MCF 10A (cell line): ENCODE results near the gene LHX4. TPM values are rescaled to one million over a fixed set of nuclear protein-coding genes. Genes with fewer than 3 reads are reported as not detected.

Source experiments
- BruUV-seq: library from RNA; stranded (reverse); fragments of 400-500 nt; replicated peaks from 2 replicates; lab custom pipeline; 2021; lab: Mats Ljungman, UMichigan
- CTCF ChIA-PET: fragments of 300-600 bp; sonication (Branson Sonifier 250); formaldehyde crosslinking; extraction: SDS; loops from one replicate; lab custom pipeline; 2021; ENCODE audit warnings: antibody characterized with exemption, inconsistent platforms; lab: Yijun Ruan, JAX
- POLR2A ChIA-PET: fragments of 300-600, 350-650 bp; sonication (Branson Sonifier 250); formaldehyde crosslinking; extraction: SDS; loops from one replicate; lab custom pipeline; 2020; ENCODE audit warnings: antibody characterized with exemption, inconsistent platforms; lab: Yijun Ruan, JAX
- DNase-seq: peaks from one replicate; pipeline ENCODE4 v3.0.0-alpha.2; 2018; ENCODE audit not compliant: unreplicated experiment
- H3K27ac Mint-ChIP-seq: one replicate; pipeline ENCODE4 v1.8.0; 2022; ENCODE audit warnings: mild to moderate bottlenecking, low read depth, mixed read lengths; ENCODE audit not compliant: unreplicated experiment
- H3K27me3 Mint-ChIP-seq: one replicate; pipeline ENCODE4 v1.8.0; 2022; ENCODE audit warnings: mixed read lengths; ENCODE audit not compliant: insufficient read depth, unreplicated experiment
- H3K36me3 Mint-ChIP-seq: one replicate; pipeline ENCODE4 v1.8.0; 2022; ENCODE audit warnings: mild to moderate bottlenecking, moderate library complexity, mixed read lengths; ENCODE audit not compliant: insufficient read depth, unreplicated experiment
- H3K4me1 Mint-ChIP-seq: one replicate; pipeline ENCODE4 v1.8.0; 2022; ENCODE audit warnings: mixed read lengths; ENCODE audit not compliant: insufficient read depth, unreplicated experiment
- H3K4me3 Mint-ChIP-seq: one replicate; pipeline ENCODE4 v1.8.0; 2022; ENCODE audit warnings: mild to moderate bottlenecking, moderate library complexity, mixed read lengths; ENCODE audit not compliant: unreplicated experiment
- H3K9me3 Mint-ChIP-seq: one replicate; pipeline ENCODE4 v1.8.0; 2022; ENCODE audit warnings: mixed read lengths; ENCODE audit not compliant: unreplicated experiment
- intact Hi-C: fragments of 100-400 bp; cut with micrococcal nuclease; formaldehyde crosslinking; loops from 2 replicates; pipeline ENCODE4 v1.14.1; 2022
- total RNA-seq: library from RNA; stranded (reverse); gene quantifications from 2 replicates; pipeline ENCODE4 v1.2.3, GENCODE V29; 2022
- TF ChIP-seq, protein P1 (sequence below): fragments of 200-600 bp; IDR thresholded peaks from one replicate; pipeline ENCODE4 v1.8.0; 2022; ENCODE audit warnings: antibody characterized with exemption, mild to moderate bottlenecking; ENCODE audit not compliant: unreplicated experiment

LHX4 gene
- total RNA-seq, 1 experiment from 2014 or later, result not detected

DNA sequence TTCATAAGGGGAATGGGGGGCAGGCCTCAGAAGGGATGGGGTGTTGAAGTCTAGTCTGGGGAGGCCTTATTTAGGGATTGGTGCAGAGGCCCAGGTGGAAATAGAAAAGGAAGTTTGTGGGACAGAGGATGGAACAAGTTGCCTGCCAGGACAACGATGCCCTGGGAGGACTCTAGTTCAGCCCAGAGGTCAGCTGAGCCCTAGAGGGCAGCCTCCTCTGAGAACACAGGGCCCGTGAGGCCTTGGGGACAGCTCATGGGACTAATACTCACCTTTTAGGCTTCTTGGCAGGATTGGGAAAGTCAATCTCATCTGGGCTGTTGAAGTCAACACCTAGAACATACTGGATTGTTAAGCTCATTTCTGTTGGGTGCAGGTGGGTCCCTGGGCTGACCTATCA is 43.0 kb downstream of the LHX4 start:
- H3K4me3 Mint-ChIP-seq, result no peak overlapping the region
- POLR2A ChIA-PET, result interaction anchor here (0.9 to 1.2 kb wide), 2 partner anchors 13 to 163 kb away, joined by 3 read pairs; no protein-coding TSS in a partner anchor
- intact Hi-C loops, result no loop called here
- H3K27me3 Mint-ChIP-seq, result no peaks in the 10 kb centered on the region
- CTCF ChIA-PET, result interaction anchor here (0.6 to 2.6 kb wide), 9 partner anchors 11 to 385 kb away, joined by 3 to 15 read pairs (median 3); no protein-coding TSS in a partner anchor
- H3K36me3 Mint-ChIP-seq, result peaks cover 58% of the 10 kb centered on the region
- H3K4me1 Mint-ChIP-seq, result no peaks in the 10 kb centered on the region
- no peaks in the 10 kb centered on the region for H3K9me3 Mint-ChIP-seq
- H3K27ac Mint-ChIP-seq, result no peak overlapping the region
- no TSS peak for BruUV-seq
- DNase-seq, result no peak
- TF ChIP-seq, protein P1, sequence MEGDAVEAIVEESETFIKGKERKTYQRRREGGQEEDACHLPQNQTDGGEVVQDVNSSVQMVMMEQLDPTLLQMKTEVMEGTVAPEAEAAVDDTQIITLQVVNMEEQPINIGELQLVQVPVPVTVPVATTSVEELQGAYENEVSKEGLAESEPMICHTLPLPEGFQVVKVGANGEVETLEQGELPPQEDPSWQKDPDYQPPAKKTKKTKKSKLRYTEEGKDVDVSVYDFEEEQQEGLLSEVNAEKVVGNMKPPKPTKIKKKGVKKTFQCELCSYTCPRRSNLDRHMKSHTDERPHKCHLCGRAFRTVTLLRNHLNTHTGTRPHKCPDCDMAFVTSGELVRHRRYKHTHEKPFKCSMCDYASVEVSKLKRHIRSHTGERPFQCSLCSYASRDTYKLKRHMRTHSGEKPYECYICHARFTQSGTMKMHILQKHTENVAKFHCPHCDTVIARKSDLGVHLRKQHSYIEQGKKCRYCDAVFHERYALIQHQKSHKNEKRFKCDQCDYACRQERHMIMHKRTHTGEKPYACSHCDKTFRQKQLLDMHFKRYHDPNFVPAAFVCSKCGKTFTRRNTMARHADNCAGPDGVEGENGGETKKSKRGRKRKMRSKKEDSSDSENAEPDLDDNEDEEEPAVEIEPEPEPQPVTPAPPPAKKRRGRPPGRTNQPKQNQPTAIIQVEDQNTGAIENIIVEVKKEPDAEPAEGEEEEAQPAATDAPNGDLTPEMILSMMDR, result no peak

DNA sequence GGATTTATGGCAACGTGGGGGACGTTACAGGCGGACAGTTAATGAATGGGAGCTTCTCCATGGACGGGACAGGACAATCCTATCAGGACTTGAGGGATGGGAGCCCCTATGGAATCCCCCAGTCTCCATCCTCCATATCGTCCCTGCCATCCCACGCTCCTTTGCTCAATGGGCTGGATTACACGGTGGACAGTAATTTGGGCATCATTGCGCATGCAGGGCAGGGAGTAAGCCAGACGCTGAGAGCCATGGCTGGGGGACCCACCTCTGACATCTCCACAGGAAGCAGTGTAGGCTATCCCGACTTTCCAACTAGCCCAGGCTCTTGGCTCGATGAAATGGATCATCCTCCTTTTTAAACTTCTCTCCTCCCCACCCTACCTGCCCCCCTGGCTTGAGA is 44.2 kb downstream of the LHX4 start:
- peaks cover 70% of the 10 kb centered on the region for H3K36me3 Mint-ChIP-seq
- no peaks in the 10 kb centered on the region for H3K4me1 Mint-ChIP-seq
- CTCF ChIA-PET, result interaction anchor here (1.0 to 2.6 kb wide), 3 partner anchors 21 to 204 kb away, joined by 3 to 15 read pairs (median 9); no protein-coding TSS in a partner anchor
- no peaks in the 10 kb centered on the region for H3K27me3 Mint-ChIP-seq
- H3K9me3 Mint-ChIP-seq, result no peaks in the 10 kb centered on the region
- intact Hi-C loops, result no loop called here
- DNase-seq, result no peak
- no peak overlapping the region for H3K4me3 Mint-ChIP-seq
- POLR2A ChIA-PET, result interaction anchor here (2.0 kb wide), 1 partner anchor 12 kb away, joined by 6 read pairs; no protein-coding TSS in a partner anchor
- no peak overlapping the region for H3K27ac Mint-ChIP-seq
- TF ChIP-seq, protein P1, result no peak
- BruUV-seq, result no TSS peak

DNA sequence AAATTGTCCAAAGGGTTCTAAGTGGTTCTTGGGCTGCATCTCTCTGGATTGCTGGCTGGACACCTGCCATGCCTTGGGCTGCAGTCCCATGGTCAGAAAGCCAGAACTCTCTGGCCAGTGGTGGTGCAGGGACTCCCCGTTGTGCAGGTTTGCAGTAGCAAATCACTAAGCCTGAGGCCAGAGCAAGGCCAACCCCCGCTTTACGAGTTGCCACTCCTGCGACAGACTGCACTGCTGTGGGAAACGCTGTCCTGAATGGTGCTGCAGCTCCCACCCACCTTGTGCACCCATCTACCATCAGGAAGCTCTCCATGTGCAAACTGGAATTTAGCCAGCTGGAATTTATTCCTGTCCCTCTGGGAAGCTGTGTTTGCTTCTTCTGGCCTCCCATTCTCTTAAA is 45.7 kb downstream of the LHX4 start:
- intact Hi-C loops, result no loop called here
- no peak for DNase-seq
- Mint-ChIP-seq H3K27ac (no peak overlapping the region), H3K4me1 (no peaks in the 10 kb centered on the region), H3K27me3 (no peaks in the 10 kb centered on the region), H3K4me3 (no peak overlapping the region), H3K36me3 (peaks cover 81% of the 10 kb centered on the region), H3K9me3 (no peaks in the 10 kb centered on the region)
- TF ChIP-seq, protein P1, result no peak
- CTCF ChIA-PET, result interaction anchor here (0.6 to 0.8 kb wide), 2 partner anchors 15 to 72 kb away, joined by 3 read pairs; no protein-coding TSS in a partner anchor
- BruUV-seq, result no TSS peak
- POLR2A ChIA-PET, result interaction anchor here (2.0 kb wide), 1 partner anchor 11 kb away, joined by 6 read pairs; no protein-coding TSS in a partner anchor

DNA sequence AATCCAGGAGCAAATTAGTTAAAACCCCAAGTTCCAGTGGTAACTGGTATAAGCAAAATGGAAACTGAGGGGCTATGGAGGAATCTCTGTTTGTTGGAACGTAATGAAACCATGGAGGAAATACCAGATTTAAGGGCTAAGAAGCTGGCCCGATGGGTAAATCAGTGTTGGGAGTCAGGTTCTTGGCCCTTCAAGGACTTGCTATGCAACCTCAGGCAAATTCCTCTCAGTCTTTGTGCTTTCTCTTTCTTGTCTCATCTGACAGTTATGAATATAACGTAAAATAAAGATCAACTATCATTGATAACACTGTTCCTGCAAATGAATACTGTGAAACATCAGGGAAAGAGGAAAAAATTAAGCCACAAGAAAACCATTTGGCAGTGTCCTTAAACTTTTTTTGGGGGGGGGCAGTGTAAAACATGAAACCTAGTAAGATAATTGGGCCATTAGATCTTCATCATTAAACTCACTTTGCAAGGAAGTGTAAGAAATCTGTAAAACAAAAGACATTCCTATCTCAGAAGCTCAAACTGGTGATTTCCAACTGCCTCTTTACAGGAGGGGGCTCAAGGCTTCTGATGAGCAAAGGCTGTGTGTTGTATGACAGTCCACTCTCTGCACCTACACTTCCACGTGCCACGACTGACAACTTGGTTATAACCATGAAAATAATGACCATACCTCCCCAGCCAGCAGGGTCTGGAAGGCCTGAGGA is 47.6 kb downstream of the LHX4 start:
- no peaks in the 10 kb centered on the region for H3K4me1 Mint-ChIP-seq
- no peak overlapping the region for H3K4me3 Mint-ChIP-seq
- H3K36me3 Mint-ChIP-seq, result peaks cover 86% of the 10 kb centered on the region
- no peak for DNase-seq
- H3K27ac Mint-ChIP-seq, result no peak overlapping the region
- no peaks in the 10 kb centered on the region for H3K27me3 Mint-ChIP-seq
- POLR2A ChIA-PET, result interaction anchor here (1.0 to 1.4 kb wide), 3 partner anchors 12 to 130 kb away, joined by 3 to 4 read pairs (median 3); no protein-coding TSS in a partner anchor
- no peaks in the 10 kb centered on the region for H3K9me3 Mint-ChIP-seq
- TF ChIP-seq, protein P1, result no peak
- intact Hi-C loops, result no loop called here
- BruUV-seq, result no TSS peak
- CTCF ChIA-PET, result interaction anchor here (0.6 to 2.3 kb wide), 4 partner anchors 16 to 205 kb away, joined by 3 to 5 read pairs (median 4); no protein-coding TSS in a partner anchor
